Endothelial cell (in vitro differentiated cells): ENCODE results near the gene RFLNA. TPM values are rescaled to one million over a fixed set of nuclear protein-coding genes. Genes with fewer than 3 reads are reported as not detected.

Experiments
- DNase-seq: peaks from one replicate; pipeline ENCODE4 v3.0.0; 2021; ENCODE audit warnings: low spot score
- H3K27ac Mint-ChIP-seq: one replicate; pipeline ENCODE4 v1.8.0; 2021; ENCODE audit warnings: mixed read lengths, inconsistent platforms; ENCODE audit not compliant: unreplicated experiment
- H3K27me3 Mint-ChIP-seq: one replicate; pipeline ENCODE4 v1.8.0; 2021; ENCODE audit warnings: mild to moderate bottlenecking, moderate library complexity, mixed read lengths, inconsistent platforms; ENCODE audit not compliant: unreplicated experiment
- H3K36me3 Mint-ChIP-seq: one replicate; pipeline ENCODE4 v1.8.0; 2021; ENCODE audit warnings: mild to moderate bottlenecking, low read depth, mixed read lengths, inconsistent platforms; ENCODE audit not compliant: unreplicated experiment
- H3K4me1 Mint-ChIP-seq: one replicate; pipeline ENCODE4 v1.8.0; 2021; ENCODE audit warnings: mild to moderate bottlenecking, mixed read lengths, inconsistent platforms; ENCODE audit not compliant: unreplicated experiment
- H3K4me3 Mint-ChIP-seq: one replicate; pipeline ENCODE4 v1.8.0; 2021; ENCODE audit warnings: mild to moderate bottlenecking, mixed read lengths, inconsistent platforms; ENCODE audit not compliant: unreplicated experiment
- H3K9me3 Mint-ChIP-seq: one replicate; pipeline ENCODE4 v1.8.0; 2021; ENCODE audit warnings: mixed read lengths, inconsistent platforms; ENCODE audit not compliant: unreplicated experiment
- total RNA-seq: library from RNA; stranded (reverse); fragmentation: NEBNext Ultra II Directional; extraction: Animal tissue kit (Norgen Biotek cat#: 25700); gene quantifications from one replicate; pipeline ENCODE4 v1.2.1, GENCODE V29; 2021; ENCODE audit not compliant: unreplicated experiment
- TF ChIP-seq, protein P1 (sequence below): fragments of 200-600 bp; sonication (generic); IDR thresholded peaks from one replicate; pipeline ENCODE4 v1.5.0; 2021; ENCODE audit warnings: antibody characterized with exemption; ENCODE audit not compliant: unreplicated experiment

RFLNA gene
- total RNA-seq, 1 donor from 2014 or later = 13.3 TPM

GRCh38 chr12:124302807-124303578 is 8.1 kb downstream of the RFLNA start:
- peaks cover 9% of the 10 kb centered on the region for H3K36me3 Mint-ChIP-seq
- no peaks in the 10 kb centered on the region for H3K9me3 Mint-ChIP-seq
- H3K27me3 Mint-ChIP-seq = peaks cover 10% of the 10 kb centered on the region
- no peak overlapping the region for H3K27ac Mint-ChIP-seq
- no peak for DNase-seq
- TF ChIP-seq, protein P1, sequence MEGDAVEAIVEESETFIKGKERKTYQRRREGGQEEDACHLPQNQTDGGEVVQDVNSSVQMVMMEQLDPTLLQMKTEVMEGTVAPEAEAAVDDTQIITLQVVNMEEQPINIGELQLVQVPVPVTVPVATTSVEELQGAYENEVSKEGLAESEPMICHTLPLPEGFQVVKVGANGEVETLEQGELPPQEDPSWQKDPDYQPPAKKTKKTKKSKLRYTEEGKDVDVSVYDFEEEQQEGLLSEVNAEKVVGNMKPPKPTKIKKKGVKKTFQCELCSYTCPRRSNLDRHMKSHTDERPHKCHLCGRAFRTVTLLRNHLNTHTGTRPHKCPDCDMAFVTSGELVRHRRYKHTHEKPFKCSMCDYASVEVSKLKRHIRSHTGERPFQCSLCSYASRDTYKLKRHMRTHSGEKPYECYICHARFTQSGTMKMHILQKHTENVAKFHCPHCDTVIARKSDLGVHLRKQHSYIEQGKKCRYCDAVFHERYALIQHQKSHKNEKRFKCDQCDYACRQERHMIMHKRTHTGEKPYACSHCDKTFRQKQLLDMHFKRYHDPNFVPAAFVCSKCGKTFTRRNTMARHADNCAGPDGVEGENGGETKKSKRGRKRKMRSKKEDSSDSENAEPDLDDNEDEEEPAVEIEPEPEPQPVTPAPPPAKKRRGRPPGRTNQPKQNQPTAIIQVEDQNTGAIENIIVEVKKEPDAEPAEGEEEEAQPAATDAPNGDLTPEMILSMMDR = no peak
- no peaks in the 10 kb centered on the region for H3K4me1 Mint-ChIP-seq
- H3K4me3 Mint-ChIP-seq = no peak overlapping the region

DNA sequence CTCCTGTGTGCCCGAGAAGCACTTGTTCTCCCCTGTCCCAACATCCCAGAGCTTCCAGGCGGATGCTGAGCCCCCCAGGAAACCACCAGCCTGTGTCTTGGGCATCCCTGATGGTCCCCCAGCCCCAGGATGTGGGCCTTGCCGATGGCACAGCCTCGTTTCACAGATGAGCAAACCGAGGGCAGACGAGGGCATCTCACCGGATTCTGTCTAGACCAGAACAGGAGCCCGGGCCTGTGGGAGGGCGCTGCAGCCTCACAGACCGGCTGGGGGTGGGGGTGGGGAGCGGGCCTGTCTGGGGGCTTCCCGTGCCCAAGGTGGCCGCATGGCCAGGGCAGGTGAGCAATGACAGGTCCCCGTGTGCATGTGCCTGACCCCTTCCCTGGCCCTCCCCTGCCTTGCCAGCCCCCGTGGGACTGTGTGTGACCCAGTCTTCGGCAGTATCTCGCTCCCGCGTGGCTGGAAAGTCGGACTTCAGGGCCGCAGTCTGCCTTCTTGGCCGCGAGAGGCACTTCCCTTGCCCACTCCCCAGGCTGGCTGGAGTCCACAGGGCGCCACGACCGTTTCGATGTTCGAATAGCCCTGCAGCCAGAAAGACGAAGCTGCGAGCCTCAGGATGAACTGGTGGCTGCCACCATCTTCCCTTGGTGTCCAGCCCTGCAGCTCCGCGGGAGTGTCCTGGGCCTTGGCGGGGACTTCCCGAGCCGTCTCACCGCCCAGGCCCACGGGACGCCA is 8.9 kb downstream of the RFLNA start:
- Mint-ChIP-seq H3K27me3 (peaks cover 10% of the 10 kb centered on the region), H3K4me3 (no peak overlapping the region), H3K9me3 (no peaks in the 10 kb centered on the region), H3K36me3 (peaks cover 9% of the 10 kb centered on the region), H3K27ac (no peak overlapping the region), H3K4me1 (no peaks in the 10 kb centered on the region)
- TF ChIP-seq, protein P1 = no peak
- DNase-seq = no peak

DNA sequence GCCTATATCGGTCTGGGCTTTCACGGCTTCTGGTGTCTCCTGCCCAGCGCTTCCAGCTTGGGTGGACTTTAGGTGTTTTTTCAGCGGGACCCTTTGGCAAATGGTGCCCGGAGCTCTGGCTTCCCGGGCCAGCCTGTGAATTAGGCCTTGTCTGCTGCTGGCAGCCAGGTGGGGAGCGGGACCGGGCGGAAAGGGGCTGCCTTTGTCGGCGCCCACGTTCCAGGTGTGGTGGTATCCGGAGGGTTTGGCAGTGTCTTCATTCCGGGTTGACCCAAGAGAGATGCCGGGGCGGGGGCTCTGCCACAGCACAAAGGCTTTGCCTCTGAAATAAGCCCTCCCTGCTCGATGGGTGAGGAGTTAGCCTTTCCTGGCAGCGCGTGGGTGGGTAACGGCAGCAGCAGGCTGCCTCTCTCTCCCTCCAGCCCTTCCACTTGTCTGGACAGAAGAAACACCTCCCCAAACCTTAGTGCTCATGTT is 9.5 kb downstream of the RFLNA start:
- no peaks in the 10 kb centered on the region for H3K9me3 Mint-ChIP-seq
- H3K4me3 Mint-ChIP-seq = no peak overlapping the region
- peaks cover 10% of the 10 kb centered on the region for H3K27me3 Mint-ChIP-seq
- no peaks in the 10 kb centered on the region for H3K4me1 Mint-ChIP-seq
- H3K36me3 Mint-ChIP-seq = peaks cover 11% of the 10 kb centered on the region
- TF ChIP-seq, protein P1 = no peak
- DNase-seq = no peak
- no peak overlapping the region for H3K27ac Mint-ChIP-seq

GRCh38 chr12:124305136-124305535 is 10.2 kb downstream of the RFLNA start:
- Mint-ChIP-seq H3K36me3 (peaks cover 12% of the 10 kb centered on the region), H3K4me1 (no peaks in the 10 kb centered on the region), H3K27ac (no peak overlapping the region), H3K4me3 (no peak overlapping the region), H3K9me3 (no peaks in the 10 kb centered on the region), H3K27me3 (peaks cover 12% of the 10 kb centered on the region)
- DNase-seq = no peak
- TF ChIP-seq, protein P1 = no peak
